Mononuclear cell (primary cell): ENCODE data around the gene TECTB. TPM values are rescaled to one million over a fixed set of nuclear protein-coding genes. Genes with fewer than 3 reads are reported as not detected.

ENCODE experiments used
- H3K27me3 ChIP-seq: 2 replicates; pipeline ENCODE4 v1.6.0; 2011; ENCODE audit warnings: low read length, control low read depth; ENCODE audit not compliant: insufficient read depth
- H3K4me1 ChIP-seq: 2 replicates; pipeline ENCODE4 v1.5.1; 2011; ENCODE audit warnings: mild to moderate bottlenecking, low read length, control low read depth; ENCODE audit not compliant: insufficient read depth
- H3K4me3 ChIP-seq: 2 replicates; pipeline ENCODE4 v1.5.1; 2011; ENCODE audit warnings: mild to moderate bottlenecking, low read length, moderate library complexity
- H3K9me3 ChIP-seq: 2 replicates; pipeline ENCODE4 v1.5.1; 2011; ENCODE audit warnings: low read depth, mild to moderate bottlenecking, control low read depth, low read length
- total RNA-seq: library from RNA; depleted of rRNA; stranded (reverse); fragments of >200 nt; gene quantifications from one replicate; pipeline ENCODE4 v1.2.3, GENCODE V29; 2012

TECTB gene
- total RNA-seq, 1 donor: not detected

DNA sequence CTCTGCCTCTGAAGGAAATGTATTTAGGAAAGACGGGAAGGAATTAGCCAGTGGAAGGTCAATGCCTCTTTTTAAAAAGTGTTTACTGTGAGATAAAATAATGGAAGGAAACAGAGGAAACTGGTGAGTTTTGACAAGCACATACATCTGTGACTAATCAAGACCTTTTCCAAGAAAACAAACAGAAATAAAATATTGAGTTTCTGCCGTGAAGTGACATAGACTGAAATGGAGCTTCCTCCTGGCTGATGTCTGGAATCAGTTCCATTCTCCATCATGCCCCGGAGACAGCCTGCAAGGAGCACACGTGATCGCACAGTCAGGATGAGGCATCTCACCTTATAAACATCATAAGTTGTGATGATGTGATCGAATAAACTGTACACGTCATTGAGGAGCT, 30.7 kb downstream of the TECTB start:
- Histone ChIP-seq H3K27me3 (peaks cover 11% of the 10 kb centered on the region), H3K4me3 (no peak overlapping the region), H3K9me3 (no peaks in the 10 kb centered on the region), H3K4me1 (no peaks in the 10 kb centered on the region)

DNA sequence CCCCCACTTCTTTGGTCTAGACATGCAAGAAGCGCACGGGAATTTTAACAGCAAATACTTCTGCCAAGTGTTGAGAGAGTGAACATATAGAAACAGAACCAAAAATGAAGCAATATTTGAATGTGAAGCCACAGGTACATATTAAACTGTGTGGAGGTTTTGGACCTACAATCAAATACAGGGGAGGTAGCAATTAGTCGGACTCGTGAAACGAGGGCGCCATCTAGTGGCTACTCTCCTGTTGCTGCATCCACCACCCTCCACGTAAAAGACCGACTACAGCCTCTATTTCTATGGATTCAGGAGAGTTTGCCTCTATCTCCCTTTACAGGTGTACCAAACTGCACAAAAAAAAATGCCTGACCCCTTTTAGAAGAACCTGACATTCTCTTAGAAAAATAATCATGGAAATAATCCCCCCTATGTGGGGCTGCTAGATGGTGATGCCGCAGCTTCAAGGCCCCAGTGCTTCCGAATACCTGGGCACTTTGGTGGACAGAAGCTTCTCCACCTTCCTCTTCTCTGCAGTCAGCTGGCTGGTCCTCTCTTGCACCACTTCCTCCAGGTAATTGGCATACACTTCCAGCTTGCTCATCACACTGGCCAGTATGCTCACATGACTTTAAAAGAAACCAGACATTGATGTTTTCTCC, 31.7 kb downstream of the TECTB start:
- H3K9me3 ChIP-seq: no peaks in the 10 kb centered on the region
- peaks cover 9% of the 10 kb centered on the region for H3K27me3 ChIP-seq
- H3K4me1 ChIP-seq: no peaks in the 10 kb centered on the region
- no peak overlapping the region for H3K4me3 ChIP-seq

- Histone ChIP-seq H3K9me3 (no peaks in the 10 kb centered on the region), H3K4me1 (no peaks in the 10 kb centered on the region), H3K27me3 (no peaks in the 10 kb centered on the region), H3K4me3 (no peak overlapping the region)
Measured at GRCh38 chr10:112327678-112328077, 44.5 kb downstream of the TECTB start.

GRCh38 chr10:112330162-112330561, 47.0 kb downstream of the TECTB start:
- Histone ChIP-seq H3K4me3 (no peak overlapping the region), H3K4me1 (peaks cover 2% of the 10 kb centered on the region), H3K27me3 (no peaks in the 10 kb centered on the region), H3K9me3 (no peaks in the 10 kb centered on the region)

GRCh38 chr10:112330607-112331160, 47.5 kb downstream of the TECTB start:
- Histone ChIP-seq H3K27me3 (no peaks in the 10 kb centered on the region), H3K9me3 (no peaks in the 10 kb centered on the region)

DNA sequence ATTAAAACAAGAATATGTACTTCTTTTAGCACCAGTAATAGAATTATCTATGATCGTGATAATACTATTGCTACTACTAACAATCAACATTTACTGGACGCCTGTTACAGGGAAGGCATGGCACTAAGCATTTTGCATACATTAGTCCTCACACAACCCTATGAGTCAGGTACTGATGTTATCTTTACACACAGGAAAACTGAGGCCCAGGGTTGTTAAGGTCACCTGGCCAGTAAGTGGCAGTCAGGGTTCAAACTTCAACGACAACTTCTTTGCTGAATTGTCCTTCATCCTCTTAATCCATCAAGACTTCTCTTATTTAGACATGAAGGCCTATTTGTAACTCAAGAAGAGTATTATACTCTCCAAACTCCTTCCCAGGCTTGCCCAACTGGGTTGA, 48.8 kb downstream of the TECTB start:
- no peaks in the 10 kb centered on the region for H3K27me3 ChIP-seq
- no peak overlapping the region for H3K4me3 ChIP-seq
- H3K9me3 ChIP-seq: no peaks in the 10 kb centered on the region
- peaks cover 8% of the 10 kb centered on the region for H3K4me1 ChIP-seq

More at GRCh38 chr10:112330607-112331160, 47.5 kb downstream of the TECTB start:
- no peak overlapping the region for H3K4me3 ChIP-seq
- H3K4me1 ChIP-seq: peaks cover 7% of the 10 kb centered on the region

DNA sequence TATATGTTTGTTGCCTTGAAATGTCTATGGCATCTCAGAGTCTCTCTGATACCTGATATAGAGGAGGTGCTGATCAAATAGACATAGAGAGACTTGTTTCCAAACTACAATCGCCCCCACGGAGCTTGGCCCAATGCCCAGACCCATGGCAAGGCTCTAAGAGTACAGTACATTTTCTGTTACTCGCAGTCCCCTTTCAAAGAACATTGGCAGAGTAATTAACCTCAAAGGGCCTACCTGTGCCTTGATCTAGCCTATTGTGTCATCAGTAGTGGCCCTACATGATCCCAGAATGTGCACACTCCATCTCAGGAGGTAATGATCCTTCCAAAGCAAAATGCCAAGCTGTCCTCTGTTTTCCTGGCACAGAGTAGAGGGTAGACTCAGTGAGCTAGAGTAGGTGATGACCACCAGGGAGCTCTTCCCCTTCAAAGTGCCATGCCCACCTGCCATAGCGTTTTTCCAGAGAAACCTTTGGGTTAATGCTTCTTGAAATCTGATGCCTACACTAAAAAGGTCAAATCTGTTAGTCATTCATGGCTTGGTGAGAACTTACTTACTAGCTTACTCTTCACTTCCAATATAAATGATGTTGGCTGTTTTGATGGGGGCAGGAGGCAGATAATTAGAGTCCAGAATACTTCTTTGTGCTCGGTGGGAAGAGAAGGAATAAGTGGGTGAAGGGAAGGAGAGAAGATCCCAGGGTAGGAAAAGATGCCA, 49.5 kb downstream of the TECTB start:
- no peak overlapping the region for H3K4me3 ChIP-seq
- H3K27me3 ChIP-seq: no peaks in the 10 kb centered on the region

GRCh38 chr10:112333452-112333851, 50.3 kb downstream of the TECTB start:
- Histone ChIP-seq H3K27me3 (no peaks in the 10 kb centered on the region), H3K4me3 (no peak overlapping the region), H3K4me1 (peaks cover 8% of the 10 kb centered on the region), H3K9me3 (no peaks in the 10 kb centered on the region)

More for the DNA sequence above, 49.5 kb downstream of the TECTB start:
- Histone ChIP-seq H3K4me1 (peaks cover 8% of the 10 kb centered on the region), H3K9me3 (no peaks in the 10 kb centered on the region)

DNA sequence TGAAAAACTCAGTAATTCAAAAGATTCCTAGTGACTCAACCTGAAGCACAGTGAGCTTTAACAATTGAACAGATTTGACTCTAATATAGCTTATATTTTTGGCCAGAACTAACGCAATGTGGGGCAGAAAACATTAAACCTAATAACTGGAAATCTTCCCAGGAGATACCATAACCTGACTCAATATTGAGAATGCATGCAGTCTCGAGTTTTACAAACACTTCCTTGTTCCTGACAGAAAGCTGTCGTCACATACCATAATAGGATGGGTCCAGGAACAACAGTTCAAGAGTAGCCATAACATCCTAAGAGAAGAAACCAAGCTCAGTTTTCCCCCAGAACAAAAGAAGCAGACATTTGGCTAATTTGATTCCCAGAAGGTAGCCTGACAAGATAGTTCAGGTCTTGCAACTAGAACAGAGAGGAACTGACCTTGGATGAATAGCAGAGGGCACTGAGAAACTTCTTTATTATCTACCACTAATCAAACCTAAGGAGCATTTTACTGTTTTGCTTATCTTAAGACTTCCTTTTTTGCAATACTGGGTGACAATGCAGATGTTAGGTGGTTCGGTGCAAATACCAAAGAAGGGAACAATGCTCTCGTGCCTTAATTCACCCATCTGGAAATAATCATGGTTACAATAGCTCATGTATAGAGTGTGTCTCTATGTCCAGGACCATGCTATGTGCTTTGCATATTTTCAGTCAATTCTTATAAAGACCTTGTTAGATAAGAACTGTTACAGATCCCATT, 52.1 kb downstream of the TECTB start:
- Histone ChIP-seq H3K4me1 (peaks cover 8% of the 10 kb centered on the region), H3K9me3 (no peaks in the 10 kb centered on the region), H3K4me3 (no peak overlapping the region), H3K27me3 (no peaks in the 10 kb centered on the region)

DNA sequence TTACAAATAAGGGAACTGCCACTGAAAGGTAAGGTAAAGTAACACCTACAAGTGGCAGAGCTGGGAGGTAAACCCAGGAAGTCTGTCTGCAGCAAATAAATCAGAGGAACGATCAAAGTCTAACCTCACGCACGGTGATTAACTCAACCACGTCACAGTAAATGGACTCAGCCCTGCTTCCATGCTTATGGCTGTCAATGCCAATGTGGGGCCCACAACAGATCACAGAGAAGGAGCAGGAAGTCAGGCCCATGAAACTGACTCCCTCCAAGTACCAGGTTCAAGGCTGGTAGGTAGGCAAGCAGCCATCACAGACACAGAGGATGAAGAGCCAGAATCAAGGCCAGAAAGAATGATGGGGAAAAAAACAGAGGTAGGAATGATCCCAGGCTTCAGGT, 52.7 kb downstream of the TECTB start:
- Histone ChIP-seq H3K27me3 (no peaks in the 10 kb centered on the region), H3K4me1 (peaks cover 8% of the 10 kb centered on the region), H3K4me3 (no peak overlapping the region), H3K9me3 (no peaks in the 10 kb centered on the region)

GRCh38 chr10:112336556-112337201, 53.5 kb downstream of the TECTB start:
- Histone ChIP-seq H3K27me3 (no peaks in the 10 kb centered on the region), H3K4me3 (no peak overlapping the region), H3K4me1 (peaks cover 8% of the 10 kb centered on the region), H3K9me3 (no peaks in the 10 kb centered on the region)

DNA sequence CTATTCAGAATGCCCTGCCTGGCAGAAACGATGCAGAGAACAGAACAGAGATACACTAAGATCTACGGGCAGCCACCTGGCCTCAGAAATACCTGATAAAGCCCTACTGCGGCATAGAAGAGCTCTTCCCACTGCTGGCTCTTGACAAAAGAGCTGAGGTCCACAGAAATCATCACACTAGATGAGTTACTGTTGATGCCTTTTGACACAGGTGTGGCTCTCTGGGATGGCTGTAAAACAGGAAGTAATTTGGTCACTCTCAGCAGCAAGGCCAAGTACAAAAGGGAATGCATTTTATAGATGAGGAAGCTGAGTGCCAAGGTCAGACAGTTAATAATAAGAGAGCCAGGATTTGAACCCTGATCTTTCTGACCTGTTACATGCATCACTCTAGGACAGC, 55.8 kb downstream of the TECTB start:
- H3K27me3 ChIP-seq: no peaks in the 10 kb centered on the region
- H3K4me3 ChIP-seq: no peak overlapping the region
- no peaks in the 10 kb centered on the region for H3K9me3 ChIP-seq
- peaks cover 8% of the 10 kb centered on the region for H3K4me1 ChIP-seq

GRCh38 chr10:112340601-112341000, 57.4 kb downstream of the TECTB start:
- H3K9me3 ChIP-seq: no peaks in the 10 kb centered on the region
- H3K4me3 ChIP-seq: no peak overlapping the region
- H3K4me1 ChIP-seq: peaks cover 2% of the 10 kb centered on the region
- no peaks in the 10 kb centered on the region for H3K27me3 ChIP-seq

GRCh38 chr10:112343056-112343806, 60.0 kb downstream of the TECTB start:
- no peaks in the 10 kb centered on the region for H3K9me3 ChIP-seq
- H3K4me1 ChIP-seq: no peaks in the 10 kb centered on the region
- H3K4me3 ChIP-seq: no peak overlapping the region
- no peaks in the 10 kb centered on the region for H3K27me3 ChIP-seq
